ENCODE measurements around the gene SERPINE1.

SERPINE1 gene

DNA sequence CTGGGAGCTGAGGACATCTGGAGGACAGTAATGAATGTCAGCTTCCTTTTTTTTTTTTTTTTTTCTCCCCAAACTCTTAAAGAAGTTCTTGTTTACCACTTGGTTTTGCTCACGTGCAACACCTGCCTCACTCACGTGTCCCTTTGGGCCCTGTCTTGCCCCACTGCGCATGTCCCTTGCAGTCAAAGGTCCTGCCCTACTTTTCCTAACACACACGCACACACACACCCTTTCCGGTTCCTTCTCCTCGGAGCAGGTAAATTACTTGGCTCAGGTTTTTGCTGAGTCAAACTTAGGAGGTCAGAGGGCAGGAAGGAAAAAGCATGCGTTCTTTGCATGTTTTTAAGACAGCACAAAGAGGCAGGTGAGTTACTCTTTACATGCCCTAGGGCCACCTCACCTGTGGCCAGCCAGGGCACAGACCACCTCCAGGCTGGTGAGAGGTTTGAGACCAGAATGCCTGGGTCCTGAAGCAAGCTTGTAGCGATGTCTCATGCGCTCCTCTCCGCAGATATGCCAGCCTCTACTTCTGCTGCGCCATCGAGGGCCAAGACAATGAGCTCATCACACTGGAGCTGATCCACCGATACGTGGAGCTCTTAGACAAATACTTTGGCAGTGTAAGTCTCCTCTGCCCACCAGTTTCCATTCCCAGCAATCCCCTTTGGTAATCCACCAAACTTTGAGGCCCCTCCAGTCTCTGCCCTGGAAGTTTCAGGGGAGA is 30.1 kb downstream of the SERPINE1 start:
- no peak for DNase-seq (ENCODE audit: low read depth)

DNA sequence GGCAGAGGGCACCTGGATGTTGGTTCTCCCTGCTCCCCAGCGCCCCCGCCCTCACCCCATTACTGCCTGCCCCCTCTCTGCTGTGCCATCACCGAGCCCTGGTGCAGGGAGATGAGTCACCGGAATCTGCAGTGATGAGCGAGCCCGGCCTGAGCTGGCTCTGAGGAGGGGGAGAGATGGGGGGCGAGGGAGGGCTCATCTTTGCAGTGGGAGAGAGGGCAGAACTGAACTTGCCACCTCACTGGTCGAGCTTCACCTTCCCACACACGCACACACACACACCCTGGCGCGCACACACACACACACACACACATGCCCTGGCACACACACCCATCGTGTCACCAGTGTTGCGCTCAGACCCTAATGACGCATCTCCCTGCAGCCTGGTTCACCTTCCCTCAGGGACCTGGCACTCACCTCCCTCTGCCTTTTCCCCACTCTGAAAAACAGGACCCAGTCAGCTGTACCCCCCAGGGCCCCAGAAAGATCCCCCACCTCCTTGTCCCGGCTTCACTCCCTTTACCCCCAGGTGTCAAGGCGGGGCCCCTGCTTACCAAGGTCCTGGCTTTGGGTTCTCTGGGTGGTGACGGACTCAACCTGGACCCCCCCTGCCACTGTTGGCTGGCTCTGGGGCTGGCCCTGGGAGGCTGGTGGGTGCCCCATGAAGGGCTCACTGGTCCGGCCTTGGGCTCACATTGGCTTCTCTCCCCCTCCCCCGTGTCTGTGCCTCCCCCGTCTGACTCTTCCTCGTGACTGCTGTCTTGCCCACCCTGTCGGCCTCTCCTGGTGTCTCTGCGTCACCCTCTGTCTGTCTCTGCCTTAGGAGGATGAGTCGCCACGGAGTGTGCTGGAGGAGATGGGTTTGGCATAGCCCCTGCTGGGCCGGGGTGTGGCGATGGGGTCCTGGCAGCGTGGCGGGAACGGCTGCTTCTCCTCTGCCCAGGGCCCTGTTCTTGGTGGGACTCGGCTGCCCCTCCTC is 33.1 kb downstream of the SERPINE1 start:
- no peak for DNase-seq (ENCODE audit: low read depth)

DNA sequence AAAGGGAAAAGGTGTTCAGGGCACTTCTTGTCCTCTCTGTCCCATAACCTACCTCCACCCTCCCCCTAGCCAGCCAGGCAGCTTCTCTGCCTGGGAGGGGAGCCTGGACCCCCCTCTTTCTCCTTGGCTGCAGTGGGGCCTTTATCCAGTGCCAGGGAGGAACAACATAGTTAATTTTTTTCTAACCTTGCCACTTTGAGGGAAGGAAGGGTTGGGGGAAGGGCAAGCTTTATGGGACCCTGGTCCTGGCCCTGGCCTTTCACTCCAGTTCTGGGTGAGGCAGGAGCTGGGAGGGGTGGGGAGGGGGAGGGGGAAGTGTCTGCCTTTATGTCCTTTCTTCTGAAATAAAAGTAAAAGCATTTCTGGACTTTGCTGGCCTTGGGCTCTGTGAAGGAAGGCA is 34.0 kb downstream of the SERPINE1 start:
- DNase-seq (ENCODE audit: low read depth): no peak

DNA sequence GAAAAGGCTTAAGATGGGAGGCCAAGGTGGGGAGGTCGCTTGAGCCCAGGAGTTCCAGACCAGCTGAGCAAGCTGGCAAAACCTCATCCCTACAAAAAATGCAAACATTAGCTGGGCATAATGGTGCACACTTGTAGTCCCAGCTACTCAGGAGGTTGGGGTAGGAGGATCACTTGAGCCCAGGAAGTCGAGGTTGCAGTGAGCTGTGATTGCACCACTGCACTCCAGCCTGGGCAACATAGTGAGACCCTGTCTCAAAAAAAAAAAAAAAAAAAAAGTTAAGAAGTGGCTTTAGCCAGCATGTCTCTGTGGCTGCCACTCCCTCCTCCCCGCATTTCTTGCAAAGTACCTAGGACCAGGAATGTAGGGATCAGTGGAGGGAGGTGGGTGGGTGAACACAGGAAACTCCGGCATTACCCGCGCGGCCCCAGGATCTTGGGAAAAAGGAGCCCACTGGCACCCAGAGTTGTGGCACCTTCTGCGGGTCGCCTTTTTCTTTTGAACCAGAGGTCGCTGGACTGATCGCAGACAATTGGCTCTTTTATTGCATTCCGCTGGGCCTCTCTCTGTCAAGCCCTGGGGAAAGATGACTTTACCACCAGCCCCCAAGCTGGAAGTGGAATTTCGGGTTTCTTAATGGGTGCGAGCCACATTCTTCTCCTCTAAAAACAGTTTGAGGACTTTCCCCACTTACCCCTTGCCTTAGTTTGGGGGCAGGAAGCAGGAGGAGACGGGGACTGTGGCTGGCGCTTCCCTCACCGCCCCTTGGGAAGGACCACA is 35.0 kb downstream of the SERPINE1 start:
- DNase-seq (ENCODE audit: low read depth): no peak

DNA sequence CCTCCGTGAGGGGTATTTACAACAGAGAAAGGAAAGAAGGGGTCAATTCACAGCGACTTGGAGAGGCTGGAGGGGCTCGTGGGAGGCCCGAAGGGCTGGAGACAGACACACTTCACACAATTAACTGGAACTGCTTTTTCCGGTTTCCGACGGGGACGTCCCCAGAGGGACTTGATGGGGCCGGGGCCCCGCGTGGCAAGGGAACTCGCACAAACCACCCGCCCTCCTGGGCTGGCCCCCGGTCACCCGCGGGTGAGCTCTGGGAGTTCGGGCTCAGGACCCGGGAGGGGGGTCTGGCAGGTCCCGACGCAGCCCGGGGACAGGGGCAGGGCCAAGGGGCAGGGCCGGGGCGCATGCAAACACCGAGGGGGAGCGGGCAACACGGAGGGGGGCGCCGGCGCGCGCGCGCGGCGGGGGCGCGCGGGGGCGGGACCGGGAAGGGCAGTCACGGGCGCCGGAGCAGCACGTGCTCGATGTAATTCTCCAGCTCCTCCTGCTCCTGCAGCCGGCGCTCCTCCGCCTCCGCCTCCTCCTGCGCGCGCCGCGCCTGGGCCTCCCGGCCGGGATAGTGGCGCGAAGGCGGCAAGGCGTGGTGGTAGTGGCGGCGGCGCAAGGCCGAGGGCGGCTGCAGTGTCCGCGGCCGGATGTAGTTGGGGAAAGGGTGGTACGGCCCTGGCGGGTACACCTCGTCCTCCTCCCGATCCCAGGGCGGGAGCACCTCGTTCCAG is 35.8 kb downstream of the SERPINE1 start:
- DNase-seq (ENCODE audit: low read depth): no peak

DNA sequence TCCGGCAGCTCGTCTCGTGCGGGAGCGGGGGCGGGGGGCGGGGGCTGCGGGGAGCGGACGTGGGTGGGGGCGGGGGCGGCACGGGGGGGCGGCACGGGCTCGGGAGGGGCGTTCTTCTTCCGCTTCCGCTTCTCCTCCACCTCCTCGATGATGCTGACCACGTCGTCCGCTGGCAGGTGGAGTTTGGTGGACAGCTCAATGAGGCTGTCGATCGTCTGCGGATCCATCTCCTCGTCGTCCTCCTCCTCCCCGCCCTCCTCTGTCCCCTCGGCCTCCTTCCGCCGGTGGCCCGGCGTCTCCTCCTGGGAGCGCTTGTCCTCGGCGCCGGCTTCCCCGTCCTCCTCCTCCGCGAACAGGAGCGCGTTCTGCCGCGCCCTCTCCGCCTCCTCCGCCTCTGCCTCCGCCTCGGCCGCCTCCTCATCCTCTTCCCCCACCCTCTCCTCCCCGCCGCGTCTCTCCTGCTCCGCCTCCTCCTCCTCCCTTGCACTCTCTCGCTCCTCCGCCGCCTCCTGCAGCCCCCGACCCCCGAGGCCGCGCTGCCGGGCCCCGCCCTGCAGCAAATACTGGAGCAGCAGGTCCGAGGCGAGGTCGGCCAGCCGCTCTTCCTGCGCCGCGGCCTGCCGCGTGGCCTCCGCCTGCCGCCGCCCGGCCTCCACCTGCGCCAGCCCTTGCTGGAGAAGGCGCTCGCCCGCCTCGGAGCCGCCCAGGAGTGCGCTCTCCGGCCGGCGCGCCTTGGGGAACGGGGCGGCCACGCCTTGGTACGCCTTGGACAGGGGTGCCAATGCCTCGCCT is 36.6 kb downstream of the SERPINE1 start:
- no peak for DNase-seq (ENCODE audit: low read depth)

DNA sequence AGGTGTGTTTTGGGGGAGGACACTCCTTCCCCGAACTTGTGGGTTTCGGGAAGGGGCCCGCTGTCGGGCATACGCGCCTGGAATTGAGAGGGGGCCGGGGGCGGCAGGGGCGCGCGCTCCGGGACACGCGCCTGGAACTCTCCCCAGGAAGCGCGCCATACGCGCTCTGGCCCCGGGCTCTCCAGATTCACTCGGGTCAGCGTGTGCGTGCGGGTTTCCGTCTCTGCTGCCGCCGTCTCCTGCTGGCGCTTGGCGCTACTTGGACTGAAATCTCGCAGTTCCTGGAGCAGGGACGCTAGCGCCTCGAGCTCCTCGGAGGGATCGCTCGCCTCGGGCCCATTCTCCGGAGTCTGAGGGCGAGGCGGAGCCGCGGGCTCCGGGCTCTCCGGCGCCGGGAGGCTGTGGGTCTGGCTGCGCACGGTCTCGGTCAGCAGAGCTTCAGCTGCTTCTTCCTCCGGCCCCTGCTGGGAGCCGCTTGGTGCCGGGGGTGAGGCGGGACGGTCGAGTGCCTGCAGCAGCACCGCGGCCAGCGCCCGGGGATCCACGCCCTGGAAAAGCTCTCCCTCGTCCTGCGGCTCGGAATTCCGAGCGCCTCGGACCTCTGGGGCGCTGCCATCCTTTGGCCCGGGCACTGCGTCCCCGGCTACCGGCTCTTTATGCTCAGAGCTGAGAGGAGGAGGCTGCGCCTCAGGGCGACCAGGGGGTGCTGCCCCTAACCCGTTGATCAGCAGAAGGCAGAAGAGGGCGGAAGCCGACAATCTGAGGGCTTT is 37.4 kb downstream of the SERPINE1 start:
- DNase-seq (ENCODE audit: low read depth): no peak

DNA sequence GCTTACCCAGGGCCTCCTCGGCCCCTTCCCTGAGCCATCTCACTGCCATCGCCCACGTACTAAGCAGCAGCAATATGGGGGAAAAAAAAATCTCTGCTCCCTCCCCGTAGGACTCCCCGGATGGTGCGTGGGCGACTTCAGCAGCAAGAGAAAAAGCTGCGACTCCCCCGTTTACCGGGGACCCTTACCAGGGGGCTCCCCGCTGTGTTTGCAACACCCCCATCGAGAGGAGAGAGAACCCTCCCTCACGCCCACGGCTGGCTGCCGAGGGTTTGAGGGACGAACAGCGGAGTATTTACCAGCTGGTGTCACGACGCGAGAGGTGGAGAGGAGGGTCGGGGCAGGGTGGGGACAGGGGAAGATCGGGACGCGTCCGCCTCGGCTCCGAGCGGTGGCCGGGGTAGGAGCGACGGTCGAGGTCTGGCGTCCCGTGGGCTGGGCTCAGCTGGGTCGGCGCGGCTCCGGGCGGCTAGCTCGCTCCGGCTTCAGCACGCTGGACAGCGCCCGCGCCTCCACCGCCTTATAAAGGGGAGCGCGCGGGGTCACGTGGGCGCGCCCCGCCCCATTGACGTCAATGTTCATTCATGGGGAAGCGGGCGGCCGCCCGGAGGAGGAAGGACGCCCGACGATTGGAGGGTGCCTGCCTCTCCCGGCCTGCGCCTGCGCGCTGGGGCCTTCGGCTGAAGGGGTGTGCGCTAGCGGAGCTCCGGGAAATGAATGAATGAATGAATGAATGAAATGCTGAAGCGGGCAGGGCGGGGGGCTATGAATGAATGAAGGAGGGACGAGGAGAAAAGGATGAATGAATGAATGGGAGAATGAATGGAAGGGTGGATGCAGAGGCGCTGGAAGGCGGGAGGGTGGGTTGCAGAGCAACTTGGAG is 38.4 kb downstream of the SERPINE1 start, which contains the start of gene VGF:
Gene VGF (minus strand): TSS at position 495 of the 883 bp plus-strand sequence. CDS start 726 bp downstream, outside the sequence.
- DNase-seq (ENCODE audit: low read depth): peak; percentile 88

DNA sequence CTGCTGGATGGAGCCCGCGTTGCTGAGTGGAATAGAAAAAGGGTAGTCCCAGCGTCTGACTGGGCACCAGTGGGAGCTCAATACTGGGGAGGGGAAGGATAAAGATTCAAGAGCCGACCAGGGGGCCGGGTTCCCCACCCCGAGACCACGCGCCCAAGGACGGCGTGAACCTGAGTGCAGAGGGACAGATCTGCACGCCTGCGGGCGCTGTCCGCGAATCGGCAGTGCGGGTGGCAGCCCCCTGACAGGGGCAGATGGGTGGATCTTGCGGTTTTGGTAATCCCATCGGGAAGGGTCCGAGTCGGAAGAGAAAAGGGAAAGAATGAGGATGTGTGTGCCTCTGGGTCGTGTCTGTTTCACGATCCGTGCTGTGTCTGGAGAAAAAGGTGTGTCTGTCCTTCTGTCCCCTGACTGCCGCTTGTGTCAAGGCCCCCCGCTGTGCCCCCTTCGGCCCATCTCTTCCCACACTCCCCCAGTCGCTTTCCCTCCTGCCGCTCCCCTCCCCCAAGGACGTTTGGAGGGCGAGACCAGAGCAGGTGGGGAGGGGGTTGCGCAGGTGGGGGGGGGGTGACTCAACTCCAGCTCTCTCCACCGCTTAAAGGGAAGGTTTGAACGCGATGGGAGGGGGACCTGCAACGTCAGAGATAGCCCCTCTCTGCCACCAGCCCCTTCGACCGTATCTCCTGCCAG is 39.2 kb downstream of the SERPINE1 start:
- DNase-seq (ENCODE audit: low read depth): no peak

DNA sequence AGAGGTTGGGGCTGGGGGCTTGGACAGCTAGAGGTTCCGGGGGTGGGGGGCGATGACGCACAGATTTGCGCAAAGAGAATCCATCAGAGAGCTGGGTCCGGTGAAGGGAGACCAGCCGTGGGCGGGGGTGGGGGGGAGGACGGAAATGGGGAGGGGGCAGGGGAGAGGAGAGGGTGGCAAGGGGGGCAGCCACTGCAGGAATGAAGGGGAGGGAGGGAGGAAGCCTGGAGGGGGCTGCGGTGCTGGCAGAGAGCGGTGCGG is 39.7 kb downstream of the SERPINE1 start:
- DNase-seq (ENCODE audit: low read depth): no peak

DNA sequence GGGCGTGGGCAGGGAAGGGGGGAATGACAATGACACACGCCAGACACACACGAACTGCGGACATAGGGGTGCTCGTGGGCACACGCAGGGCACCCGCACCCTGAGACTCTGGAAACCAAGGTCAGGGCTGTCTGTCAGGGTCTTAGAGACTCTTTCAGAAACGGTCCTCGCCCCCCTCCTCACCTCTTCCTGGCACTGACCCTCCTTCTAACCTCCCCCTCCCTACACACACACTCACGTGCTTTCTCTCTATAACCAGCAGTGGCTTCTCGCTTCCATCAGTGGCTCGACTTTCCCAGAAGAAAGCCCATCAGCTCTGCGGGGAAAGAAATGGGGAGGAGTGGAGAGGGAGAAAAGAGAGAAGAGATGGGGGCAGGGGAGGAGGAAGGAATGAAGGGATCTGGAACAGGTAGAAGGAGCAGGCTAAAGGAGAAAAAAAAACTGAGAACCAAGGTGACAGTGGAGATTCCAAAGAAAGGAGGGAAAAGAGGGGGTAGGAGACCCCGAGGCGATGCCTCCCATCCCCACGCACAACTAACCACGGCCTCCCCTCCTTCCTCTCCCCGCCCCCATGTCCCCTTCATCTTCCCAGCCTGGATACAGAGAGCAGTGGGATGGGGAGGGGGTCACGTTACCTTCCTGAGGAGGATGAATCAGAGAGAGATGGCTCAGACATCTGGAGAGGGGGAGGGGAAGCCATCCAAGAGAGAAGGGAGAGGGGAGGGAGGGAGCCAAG is 40.2 kb downstream of the SERPINE1 start:
- DNase-seq (ENCODE audit: low read depth): no peak

DNA sequence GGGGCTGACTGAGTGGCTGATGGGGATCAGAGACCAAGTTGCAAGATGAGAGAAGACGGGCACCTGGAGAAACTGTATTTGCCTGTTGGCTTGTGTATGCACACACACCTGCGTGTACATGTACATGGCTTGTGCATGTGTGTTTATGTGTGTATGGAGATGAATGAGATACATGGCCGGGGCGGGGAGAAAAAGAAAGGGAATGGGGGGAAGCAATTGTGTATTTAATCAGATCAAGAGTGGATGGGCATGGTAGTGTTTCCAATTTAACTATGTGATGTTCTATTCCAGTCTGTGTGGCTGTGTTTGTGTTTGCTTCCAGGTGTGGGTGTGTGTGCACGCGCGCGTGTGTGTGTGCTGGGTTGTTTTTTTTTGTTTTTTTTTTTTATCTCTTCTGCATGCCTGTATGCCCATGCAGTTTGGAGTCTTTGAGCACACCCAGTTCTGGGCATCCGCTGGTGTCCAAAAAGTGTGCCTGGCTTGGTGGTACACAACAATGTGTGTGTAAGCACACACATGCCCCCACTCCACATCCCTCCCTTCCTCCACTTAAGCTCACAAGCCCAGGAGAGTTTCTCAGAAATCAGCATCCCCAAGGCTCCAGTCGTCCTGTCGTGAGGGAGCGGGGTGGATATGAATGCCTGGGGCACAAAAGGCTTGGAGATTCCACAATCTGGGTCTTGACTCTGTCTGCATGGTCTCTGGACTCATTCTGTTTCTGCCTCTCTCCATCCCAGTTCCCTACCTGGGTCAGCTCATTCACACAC is 40.9 kb downstream of the SERPINE1 start:
- DNase-seq (ENCODE audit: low read depth): no peak

DNA sequence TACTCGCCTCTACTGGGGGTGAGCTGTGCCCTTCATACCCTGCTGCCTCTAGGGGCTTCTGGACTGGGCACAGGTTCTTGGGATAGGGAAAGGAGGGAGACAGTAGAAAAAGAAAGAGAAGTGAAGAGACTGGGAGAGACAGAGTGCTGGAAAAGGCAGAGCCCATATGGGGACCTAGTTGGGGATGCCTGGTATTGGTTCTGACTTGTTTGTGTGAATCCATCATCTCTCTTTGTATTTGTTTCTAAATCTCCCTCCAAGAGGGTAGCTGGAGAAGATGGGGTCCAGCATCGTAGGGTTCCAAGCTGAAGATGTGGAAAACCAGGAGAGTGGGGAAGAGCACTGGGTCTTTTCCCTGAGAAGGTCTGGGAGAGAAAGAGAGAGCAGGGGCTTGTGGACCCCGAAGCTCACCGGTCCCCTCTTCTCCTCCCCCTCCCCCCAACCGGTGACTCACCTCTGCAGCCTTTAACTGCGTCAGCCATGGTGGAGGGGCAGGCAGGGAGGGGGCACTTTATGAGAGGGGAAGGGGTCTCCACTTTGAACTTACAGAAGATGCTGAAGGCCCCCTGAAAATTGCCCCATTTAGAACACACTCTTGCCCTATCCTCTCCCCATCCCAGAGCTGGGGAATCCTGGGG is 41.6 kb downstream of the SERPINE1 start:
- no peak for DNase-seq (ENCODE audit: low read depth)

DNA sequence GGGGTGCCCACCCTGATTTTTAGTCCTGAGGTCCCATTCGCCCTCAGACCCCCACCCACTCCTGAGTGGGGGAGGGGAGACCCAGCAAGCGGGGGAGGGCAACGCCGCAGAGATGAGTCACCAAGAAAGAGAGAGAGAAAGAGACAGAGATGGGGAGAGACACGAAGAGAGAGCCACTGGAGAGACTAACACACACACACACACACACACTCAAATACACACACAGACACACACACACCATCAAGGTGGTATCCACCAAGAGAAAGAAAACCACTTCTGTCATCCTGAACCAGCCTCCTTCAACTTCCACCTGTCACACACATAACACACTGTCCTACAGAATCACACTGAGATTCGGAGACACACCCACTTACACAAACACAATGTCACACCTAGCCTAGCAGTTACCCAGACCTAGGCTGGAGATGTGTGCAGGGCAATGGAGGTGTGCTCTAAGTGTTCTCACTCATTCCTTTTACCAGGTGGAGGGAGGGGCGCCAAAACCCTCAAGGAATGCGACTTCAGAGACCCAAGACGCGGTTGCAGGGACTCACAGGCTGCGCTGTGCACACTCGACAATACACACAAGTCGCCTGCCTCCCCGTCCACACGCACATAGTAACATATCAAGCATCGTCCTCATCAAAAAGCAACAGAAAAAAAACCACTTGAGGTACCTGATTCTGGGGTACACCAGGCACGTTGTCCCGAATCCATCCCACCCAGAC is 42.4 kb downstream of the SERPINE1 start:
- no peak for DNase-seq (ENCODE audit: low read depth)

DNA sequence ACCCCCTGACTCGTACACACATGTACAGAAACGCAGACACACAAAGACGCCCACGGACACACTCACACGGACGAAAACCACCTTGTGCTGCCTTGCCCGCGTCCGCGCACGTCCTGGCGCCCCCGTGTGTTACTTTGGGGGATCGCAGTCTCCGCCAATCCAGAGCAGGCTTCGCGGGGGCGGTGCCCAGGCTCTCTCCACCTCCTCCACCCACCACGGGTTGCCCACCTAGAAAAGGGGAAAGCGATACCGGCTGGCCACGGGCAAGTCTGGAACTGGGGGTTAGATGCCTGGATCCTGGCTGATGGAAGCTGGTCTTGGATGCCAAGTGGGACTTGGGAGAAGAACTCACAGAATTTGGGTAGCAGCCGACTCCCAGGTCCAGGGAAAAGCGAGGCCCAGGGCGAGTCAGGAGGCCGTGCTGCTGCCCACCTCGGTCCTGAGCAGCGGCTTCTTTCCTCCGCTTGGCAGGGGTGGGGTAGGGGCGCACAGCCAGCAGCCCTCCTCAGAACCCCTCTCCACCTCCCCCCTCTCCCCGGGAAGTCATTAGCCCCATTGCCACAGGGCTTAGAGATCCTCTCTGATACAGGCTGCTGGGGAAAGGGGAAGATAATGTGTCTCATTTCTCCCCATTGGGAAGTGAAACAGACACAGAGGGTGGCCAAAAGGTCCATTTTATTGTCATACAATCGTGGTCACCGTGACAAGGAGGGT is 43.1 kb downstream of the SERPINE1 start:
- DNase-seq (ENCODE audit: low read depth): no peak

Measured in GM04504 (cell line).